ENCODE data around the gene GADD45A.
A peak's percentile ranks its signal among the peaks of the same experiment; 100 is the strongest.
"Not testable (repeated sequence)": the region's sequence is repeated elsewhere in the genome, so short reads cannot be mapped to it uniquely, and the experiment has no call there.

Gene GADD45A, protein sequence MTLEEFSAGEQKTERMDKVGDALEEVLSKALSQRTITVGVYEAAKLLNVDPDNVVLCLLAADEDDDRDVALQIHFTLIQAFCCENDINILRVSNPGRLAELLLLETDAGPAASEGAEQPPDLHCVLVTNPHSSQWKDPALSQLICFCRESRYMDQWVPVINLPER
- 2.2 to 196 (median 7.7) reads per million in 17 experiments for total RNA-seq

DNA sequence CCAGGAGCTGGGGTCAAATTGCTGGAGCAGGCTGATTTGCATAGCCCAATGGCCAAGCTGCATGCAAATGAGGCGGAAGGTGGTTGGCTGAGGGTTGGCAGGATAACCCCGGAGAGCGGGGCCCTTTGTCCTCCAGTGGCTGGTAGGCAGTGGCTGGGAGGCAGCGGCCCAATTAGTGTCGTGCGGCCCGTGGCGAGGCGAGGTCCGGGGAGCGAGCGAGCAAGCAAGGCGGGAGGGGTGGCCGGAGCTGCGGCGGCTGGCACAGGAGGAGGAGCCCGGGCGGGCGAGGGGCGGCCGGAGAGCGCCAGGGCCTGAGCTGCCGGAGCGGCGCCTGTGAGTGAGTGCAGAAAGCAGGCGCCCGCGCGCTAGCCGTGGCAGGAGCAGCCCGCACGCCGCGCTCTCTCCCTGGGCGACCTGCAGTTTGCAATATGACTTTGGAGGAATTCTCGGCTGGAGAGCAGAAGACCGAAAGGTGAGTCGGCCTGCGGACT lies at the start of gene GADD45A:
TSS of gene GADD45A (plus strand) at position 135 of the 491 bp plus-strand sequence. CDS start at position 429, 294 bp downstream.
- DNase-seq: peak; percentile 97 to 99 (median 98)

DNA sequence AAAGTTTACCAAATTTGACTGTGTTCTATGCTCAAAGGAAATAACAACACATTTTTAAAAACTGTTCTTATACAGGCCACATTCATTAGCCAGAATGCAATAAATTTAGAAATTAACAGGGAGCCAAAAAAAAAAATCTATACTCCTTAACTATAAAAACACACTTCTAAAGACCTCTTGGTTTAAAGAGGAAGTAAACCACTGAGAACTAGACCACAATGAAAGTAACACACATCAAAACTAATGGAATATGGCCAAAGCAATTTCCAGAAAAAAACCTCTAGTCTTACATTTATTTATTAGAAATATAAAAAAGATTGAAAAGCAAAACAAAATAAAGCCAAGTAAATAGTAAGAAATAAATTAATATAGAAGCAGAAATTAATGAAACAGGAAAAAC lies 48.9 kb upstream of the GADD45A start:
- peak in 1 of 4 experiments; percentile 34 for DNase-seq

DNA sequence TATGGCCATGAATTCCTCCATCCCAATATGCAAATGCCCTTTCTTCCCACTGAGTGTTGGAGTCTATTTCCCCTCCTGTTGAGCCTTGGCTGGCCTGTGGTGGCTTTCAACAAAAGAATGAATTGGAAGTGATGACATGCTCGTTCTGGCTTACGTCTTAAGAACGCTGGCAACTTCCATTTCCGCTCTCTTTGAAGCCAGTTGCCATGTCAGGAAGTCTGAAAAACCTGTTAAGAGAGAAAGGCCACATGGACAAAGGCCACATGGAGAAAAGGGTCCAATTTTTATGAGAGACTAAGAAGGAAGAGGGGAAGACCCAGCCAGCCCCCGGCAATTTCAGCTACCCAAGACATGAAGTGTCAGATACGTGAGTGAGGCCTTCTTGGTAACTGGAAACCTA lies 45.6 kb upstream of the GADD45A start:
- no peak for DNase-seq

DNA sequence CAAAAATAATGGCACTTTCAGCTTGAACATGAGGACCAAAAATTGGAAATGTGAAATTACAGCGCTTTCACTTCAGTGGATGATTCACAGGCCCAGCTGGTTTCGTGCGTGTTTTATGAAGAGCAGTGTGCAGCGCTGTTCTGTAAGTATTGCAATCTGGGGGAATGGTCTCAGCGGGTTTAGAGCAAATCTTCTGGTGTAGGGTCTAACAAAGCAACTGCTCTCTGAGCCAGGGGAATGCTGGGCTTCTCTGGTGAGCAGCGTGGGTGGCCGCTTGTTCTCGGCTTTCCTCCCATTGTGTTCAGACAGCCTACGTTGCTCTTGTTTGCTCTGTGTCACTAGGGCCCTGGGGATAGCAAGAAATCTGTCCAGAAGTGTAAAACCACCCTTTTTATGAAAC lies 42.4 kb upstream of the GADD45A start:
- DNase-seq: no peak

DNA sequence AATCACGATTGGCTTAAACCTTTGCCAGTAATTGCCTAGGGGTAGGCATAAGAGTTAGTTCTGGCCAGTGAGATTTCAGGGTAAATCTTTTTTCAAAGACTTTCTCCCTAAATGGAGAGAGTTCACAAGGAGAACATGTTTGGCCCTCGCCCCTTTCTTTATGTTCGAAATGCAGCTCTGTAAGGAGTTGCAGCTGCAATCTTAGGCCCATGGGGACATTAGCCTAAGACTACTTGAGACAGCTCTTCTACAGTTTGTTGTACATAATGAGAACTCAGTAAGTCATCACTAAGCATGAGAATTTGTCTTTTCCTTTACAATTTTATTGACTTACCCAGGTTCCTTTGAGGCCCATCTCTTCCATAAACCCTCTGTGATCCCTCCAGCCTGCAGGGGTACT lies 40.4 kb upstream of the GADD45A start:
- DNase-seq: no peak

DNA sequence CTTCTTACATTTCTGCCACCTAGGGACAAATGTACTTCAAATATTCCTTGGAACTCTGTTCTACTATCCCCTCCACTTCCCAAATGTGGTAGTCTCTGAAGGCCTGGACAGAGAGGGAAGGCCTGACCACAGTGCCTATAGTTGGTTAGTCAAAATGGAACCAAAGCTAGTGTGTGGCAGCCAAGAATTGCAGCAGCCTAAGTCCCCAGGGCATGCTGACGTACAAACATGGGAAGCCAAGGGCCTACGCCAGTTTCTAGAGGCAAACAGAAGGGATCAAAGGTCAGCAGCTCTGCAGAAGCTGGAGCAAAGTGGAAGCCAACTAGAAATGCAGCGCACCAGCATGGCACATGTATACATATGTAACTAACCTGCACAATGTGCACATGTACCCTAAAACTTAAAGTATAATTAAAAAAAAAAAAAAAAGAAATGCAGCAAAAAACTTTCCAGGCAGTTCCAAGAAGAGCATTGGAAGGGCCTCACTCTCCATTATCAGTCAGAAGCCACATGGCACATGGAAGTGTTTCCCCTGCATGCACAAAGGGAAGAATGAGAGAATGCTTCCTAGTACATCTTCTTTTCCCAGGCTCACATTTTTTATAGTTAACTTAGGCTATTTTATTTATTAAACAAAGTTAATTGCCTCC lies 39.4 kb upstream of the GADD45A start:
- DNase-seq: no peak

DNA sequence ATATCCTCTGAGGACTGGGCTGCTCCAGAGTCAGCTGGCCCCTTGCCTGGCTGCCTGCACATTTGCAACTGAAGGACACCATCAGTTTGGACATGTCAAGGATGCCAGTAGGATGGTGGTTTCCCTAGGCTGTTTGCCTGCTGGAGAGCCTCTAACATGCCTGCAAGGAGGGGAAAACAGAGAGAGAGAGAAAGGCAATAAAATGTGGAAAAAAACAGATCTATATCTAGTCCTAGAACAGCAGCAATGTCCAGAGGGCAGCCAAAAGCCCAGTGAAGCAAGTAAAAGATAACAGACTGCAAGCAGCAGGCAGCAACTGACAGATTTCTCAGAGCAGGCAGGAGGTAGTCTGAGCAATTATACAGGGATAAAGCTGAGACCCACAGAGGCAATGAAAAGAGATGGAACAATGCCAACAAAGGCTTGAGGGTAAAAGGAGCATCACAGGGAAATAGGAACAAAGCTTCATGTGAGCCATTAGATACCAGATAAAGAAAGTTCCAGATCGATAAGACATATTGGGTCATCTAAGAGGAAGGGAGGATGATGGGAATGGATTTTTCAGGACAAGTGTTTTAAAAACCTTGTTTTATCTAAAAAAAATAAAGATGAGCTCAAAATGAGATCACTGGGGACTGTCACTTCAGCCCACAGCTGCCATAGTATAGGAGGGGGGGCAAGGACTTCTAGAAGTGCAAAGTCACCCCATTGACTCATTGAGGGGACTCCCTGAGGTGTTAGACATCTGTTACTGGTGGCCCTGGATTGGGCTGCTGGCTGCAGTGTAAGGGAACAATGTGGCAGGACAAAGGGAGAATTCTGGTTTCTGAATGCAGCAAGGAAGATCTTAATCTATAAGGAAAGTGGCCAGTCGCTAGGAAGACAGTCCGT lies 38.6 kb upstream of the GADD45A start:
- no peak for DNase-seq

DNA sequence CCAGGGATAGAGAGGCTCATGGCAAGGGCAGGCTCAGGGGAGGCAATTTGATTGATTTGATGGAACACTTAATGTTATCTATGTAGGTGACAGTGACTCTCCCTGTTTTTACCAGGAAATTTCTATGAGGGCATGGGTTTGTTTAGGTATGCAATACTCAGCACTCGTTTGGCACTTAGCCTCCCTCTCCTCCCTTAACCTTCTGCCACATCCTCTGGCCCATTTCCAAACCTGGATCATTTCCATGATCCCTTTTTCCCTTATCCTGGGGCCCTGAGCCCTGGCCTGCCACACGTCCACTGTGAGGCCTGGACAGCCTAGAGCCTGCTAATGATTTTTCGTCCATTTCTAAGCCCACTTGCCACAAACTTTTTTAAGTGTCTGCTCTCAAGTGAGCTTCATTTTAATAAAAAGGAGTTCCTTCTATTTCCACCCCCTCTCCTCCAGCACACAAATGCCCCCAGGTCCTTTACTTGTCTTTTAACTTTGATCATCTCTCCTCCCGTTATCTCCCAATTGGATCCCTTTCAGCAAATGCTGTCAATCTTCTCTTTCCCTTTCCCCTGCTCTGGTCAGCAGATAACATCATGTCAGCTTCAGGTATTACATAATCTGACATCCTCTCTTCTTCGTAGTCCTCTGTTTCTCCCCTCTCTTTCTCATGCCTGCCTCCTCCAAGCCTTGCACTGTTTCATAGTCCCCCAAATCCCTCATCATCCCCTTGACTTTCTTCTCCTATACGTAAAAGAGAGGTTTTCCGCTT lies 37.8 kb upstream of the GADD45A start:
- no peak for DNase-seq

DNA sequence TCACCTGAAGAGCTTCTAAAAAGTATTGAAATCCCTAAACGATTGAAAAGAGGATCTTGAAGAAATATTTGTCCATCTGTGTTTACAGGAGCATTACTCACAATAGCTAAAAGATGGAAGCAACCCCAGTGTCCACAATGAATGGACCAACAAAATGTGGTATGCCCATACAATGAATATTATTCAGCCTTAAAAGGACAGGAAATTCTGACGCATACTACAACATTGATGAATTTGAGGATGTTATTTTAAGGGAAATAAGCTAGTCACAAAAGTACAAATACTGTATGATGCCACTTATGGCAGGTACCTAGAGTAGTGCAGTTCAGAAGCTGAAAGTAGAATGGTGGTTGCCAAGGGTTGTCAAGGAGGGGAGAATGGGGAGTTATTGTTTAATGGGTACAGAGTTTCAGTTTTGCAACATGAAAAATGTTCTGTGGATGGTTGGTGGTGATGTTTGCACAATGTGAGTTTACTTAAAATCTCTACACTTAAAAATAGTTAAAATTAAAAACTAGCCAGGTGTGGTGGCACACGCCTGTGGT lies 37.1 kb upstream of the GADD45A start:
- no peak for DNase-seq

DNA sequence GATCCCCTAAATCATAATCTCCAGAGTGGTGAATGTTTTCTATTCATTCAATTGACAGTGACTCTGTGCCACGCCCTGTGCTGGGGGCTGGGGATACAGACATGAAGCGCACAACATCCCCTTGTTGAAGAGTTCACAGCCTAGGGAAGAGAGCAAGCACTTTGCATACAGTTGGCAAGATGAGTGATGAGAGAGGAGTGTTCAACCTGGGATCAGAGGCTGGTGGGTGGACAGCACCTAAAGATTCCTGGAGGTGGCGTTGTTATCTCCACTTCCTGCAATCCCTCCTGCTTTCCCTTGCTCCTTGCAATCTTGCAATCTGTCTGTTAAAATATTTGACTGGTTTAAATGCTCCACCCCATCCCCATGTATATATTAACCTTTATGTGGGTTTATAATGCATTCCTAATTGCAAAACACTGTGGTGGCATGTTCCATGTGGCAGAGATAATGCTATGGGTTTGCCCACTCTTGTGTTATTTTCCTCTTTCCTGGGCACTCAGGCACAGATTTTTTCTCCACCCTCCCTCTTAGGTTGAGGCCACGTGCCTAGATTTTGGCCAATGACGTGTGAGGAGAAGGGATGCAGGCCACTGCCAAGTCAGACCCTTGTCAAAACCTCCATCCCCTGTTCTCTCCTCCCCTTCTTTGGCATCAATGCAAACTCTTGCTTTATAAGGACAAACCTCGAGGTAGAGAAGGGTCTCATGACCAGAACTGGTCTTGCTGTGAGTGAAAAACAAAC lies 36.2 kb upstream of the GADD45A start:
- DNase-seq: no peak

DNA sequence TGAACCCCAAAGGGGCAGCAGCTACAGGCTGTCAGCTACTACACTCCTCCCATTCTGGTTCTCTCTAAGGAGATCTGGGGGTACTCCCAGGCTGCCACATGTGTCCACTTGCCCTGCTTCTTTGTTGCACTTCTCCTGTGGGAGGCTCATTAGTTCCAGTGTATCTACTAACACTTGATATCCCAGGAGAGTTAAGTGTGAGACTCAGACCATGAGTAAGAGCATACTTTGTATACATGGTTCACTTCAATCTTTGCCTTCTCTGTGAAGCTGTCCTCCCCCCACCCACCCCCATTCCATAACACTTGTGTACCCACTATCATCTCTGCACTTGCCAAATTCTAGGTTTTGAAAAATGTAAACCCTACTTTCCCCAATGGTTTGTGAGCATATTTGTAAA lies 34.9 kb upstream of the GADD45A start:
- DNase-seq: no peak

DNA sequence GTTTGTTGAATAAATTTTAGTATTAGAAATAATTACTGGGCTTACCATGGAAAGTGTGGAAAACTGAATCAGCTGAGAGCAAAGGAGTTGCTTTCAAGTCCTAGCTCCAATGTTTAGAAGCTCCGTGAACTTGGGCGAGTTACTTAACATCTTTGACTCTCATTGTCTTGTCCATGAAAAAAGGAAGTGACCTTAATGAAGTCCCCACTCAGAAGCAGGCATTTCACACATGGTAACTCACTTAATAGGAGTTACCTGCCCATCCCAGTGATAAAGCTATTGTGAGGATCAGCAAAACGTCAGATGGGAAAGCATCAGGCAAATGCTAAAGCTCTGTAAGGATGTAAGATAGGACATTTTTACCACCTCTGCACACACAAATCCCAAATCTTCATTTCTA lies 34.0 kb upstream of the GADD45A start:
- no peak for DNase-seq

DNA sequence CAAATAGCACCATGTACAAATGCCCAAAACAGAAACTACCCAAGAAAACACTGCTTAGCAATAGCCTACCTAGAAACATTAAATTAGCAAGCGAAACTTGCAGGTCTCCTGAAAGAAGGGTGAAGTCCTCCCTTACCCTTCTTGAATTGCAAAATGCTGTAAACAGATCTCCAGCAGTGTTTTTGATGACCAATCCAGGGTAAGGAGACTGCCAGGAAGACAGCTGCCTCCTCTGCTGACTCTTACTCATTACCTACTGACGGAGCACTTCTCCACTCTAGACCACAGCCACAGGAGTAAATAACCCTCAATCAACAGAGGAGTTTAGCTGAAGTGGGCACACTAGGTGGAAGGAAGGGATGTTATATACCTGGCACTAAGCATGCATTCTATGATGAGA lies 32.2 kb upstream of the GADD45A start:
- peak; percentile 41 to 81 (median 70) for DNase-seq

DNA sequence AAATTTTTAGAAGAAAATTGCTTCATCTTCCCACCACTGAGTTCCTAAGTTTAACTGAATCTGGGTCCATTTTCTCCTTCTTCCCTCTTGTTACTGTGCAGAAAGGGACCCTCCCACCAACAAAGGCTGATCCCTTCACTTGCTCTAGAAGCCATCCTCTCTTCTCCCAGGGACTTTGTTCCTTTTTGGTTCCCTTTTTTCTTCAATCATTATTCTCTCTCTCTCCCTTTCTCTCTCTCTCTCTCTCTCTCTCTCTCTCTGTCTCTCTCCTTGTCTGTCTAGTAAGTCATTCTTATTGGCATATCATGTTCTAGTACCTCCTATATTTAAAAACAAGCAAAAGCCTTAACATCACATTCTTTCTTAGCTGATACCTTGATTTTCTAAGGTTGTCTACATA lies 31.7 kb upstream of the GADD45A start:
- peak in 2 of 4 experiments; percentile 4 to 25 for DNase-seq

DNA sequence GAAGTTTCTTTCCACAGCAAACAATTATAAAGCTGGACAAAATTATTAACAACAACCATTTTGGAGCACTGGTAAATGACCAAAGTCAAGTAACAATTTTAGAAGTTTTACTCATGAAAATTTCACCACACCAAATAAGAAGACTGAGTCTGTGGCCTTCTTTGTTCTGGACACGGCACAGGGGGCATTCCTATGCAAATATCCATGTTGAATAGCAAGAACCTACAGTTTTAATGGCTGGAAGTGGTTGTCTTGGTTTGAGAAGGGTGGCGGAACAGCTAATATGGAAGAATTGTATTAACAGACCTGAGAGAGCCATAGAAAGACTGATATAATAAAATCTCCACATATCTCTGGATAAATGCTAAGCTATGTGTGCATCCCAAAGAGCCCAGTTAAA lies 29.4 kb upstream of the GADD45A start:
- DNase-seq: no peak

DNA sequence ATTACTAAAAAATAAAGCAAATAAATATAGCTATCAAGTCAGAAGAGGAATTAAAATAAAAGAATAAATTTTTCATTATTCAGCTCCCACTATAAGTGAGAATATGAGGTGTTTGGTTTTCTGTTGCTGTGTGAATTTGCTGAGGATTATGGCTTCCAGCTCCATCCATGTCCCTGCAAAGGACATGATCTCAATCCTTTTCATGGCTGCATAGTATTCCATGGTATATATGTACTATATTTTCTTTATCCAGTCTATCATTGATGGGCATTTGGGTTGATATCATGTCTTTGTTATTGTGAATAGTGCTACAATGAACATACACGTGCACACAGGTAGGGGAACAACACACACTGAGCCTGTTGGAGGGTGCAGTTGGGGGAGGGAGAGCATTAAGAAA lies 27.8 kb upstream of the GADD45A start:
- DNase-seq: not testable (repeated sequence)

DNA sequence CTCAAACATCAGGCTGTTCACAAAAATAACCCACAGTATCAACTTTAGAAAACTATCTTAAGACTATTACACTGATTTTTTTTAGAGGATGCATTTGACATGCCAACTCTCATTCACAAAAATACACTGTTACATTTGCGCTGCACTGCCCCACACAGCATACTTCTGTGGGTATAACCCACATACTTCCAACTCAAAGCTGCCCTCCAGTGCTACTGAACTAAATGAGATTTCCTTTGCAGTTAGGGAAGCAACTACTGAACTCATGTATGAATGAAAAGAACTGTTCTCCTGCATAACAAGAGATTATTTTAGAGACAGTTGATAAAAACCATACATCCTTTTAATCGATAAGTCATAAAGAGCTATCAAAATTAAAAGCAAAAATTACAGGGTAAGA lies 25.8 kb upstream of the GADD45A start:
- no peak for DNase-seq

DNA sequence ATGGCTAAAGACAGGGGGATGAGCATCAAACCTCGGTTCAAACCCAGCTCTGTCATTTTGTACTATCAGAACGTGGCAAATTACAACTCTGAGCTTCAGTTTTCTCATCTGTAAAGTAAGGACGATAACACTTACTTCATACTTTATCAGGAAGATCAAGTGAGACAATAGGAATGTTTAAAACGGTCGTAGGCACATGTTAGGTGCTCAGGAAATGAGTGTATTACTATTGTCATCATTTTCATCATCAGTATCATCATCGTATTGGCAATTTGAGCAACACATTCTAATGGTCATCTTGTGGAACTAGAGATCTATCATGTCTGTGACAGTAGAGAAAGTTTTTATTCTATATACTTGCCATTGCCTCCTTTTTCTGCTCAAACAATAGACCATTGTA lies 22.1 kb upstream of the GADD45A start:
- no peak for DNase-seq

DNA sequence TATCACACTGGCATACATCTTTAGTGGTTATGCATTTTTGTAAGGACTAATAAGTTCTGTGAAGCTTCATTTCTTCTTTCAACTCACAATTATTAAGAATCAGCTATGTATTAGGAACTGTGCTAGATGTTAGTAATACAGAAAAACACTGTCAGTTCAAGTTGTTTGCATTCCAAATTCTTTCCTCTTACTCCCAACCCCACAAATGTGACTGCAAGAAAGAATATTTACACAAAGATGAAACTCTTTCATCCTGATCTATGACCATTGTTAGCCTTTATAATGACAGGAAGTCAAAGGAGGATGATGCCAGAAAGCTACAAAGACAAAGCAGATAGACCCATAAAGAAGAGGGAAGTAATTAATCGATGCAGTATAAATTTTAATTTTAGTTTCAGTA lies 21.0 kb upstream of the GADD45A start:
- no peak for DNase-seq

DNA sequence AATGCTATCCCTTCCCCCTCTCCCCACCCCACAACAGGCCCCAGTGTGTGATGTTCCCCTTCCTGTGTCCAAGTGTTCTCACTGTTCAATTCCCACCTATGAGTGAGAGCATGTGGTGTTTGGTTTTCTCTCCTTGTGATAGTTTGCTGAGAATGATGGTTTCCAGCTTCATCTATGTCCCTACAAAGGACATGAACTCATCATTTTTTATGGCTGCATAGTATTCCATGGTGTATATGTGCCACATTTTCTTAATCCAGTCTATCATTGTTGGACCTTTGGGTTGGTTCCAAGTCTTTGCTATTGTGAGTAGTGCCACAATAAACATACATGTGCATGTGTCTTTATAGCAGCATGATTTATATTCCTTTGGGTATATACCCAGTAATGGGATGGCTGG lies 19.7 kb upstream of the GADD45A start:
- DNase-seq: not testable (repeated sequence)

DNA sequence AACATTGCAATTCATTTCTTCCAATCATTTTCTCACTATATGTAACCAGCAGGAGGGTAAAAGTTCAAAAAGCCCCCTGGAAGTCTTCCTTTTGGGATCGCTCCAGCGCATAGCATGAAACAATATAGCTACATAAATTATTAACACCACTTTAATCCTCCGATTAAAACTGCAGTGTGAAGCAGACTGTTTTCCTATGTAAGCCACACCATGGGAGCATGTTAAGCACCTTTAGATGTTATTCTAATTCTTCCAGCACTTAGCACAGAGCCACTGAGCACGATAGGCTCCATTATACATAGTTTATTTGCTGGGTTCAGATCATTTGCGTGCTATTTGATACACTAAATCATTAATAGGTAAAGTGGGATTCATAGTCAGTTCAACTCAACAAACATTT lies 18.4 kb upstream of the GADD45A start:
- DNase-seq: no peak

DNA sequence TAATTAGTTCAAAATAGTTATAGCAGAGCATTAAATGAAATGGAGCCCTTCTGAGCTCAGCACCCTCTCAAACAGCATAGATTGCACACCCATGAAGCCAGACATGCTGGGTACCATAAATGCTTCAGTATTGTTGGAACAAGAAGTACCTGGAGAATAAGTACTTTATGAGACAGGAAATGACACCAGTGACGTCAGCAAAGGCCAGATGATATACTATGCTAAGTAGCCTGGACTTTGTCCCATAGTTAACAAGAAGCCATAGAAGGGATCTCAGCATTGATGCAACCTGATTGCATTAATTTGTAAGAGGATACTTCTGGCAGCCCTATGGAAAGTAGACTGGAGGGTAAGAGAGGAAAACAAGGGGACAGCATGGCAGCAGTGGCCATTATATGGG lies 16.3 kb upstream of the GADD45A start:
- no peak for DNase-seq
